Amniotic stem cell (primary cell): ENCODE data around the gene FFAR3.
"Not testable (repeated sequence)": the region's sequence is repeated elsewhere in the genome, so short reads cannot be mapped to it uniquely, and the experiment has no call there.

Experiments used
- DNase-seq: peaks from one replicate; lab custom pipeline; 2025; lab: John Stamatoyannopoulos, UW

Gene FFAR3

GRCh38 chr19:35375505-35376307 lies 17.4 kb downstream of the FFAR3 start:
- DNase-seq = no peak

DNA sequence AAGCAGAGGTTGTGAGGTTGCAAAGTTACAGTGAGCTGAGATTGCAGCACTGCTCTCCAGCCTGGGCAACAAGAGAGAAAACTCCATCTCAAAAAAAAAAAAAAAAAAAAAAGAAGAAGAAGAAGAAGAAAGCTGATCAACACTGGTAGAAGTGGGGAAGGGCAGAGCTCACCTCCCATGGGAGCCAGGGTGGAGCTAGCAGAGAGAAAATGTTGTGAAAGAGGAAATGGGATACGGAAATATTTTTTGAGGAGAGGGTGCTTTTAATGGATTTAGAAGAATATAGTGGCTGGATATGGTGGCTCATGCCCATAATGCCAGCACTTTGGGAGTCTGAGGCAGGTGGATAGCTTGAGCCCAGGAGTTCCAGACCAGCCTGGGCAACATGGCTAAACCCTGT lies 19.4 kb downstream of the FFAR3 start:
- no peak for DNase-seq

GRCh38 chr19:35378356-35378755 lies 20.1 kb downstream of the FFAR3 start:
- DNase-seq = no peak

DNA sequence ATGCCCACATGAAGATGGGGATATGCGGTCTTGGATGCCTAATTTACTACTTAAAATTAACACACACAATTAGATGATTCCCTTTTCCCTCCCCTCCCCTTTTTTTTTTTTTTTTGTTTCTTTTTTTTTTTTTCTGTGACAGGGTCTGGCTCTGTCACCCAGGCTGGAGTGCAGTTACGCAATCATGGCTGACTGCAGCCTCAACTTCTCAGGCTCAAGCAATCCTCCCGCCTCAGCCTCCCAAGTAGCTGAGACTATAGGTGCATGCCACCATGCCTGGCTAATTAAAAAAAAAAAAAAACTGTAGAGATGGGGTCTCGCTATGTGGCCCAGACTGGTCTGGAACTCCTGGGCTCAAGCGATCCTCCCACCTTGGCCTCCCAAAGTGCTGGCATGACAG lies 21.3 kb downstream of the FFAR3 start:
- DNase-seq = not testable (repeated sequence)

DNA sequence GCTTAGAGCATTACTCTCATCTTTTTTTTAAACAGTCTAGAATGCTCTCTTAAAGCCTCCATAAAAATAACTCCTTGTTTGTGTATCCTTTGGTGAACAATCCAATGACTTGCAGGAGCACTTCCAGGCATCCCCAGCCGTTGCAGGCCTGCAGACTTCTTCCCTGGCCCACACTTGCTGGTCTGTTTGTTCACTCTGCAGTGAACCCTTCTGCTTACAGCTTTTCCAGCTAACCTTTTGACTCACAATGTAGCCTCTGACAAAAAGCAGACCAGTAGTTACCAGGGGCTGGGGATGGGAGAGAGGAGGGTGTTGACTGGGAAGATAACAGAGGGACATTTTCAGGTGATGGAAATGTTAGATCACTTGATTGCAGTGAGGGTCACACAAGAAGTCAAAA lies 21.7 kb downstream of the FFAR3 start:
- DNase-seq = no peak

GRCh38 chr19:35380450-35381124 lies 22.3 kb downstream of the FFAR3 start:
- DNase-seq = no peak

DNA sequence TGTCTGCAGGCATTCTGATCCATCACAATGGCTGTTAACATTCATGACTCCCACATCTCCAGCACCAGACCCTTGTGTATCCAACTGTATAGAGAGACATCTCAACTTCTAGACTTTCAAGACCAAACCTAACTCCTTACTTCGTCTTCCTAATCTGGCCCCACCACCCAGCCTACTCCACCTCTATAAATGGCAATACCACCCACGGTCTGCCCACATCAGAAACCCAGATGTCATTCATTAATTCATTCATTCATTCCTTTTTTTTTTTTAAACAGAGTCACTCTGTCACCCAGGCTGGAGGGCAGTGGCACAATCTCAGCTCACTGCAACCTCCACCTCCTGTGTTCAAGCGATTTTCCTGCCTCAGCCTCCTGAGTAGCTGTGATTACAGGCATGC lies 23.1 kb downstream of the FFAR3 start:
- no peak for DNase-seq

- no peak for DNase-seq
Observed at GRCh38 chr19:35381926-35382325, 23.7 kb downstream of the FFAR3 start.

DNA sequence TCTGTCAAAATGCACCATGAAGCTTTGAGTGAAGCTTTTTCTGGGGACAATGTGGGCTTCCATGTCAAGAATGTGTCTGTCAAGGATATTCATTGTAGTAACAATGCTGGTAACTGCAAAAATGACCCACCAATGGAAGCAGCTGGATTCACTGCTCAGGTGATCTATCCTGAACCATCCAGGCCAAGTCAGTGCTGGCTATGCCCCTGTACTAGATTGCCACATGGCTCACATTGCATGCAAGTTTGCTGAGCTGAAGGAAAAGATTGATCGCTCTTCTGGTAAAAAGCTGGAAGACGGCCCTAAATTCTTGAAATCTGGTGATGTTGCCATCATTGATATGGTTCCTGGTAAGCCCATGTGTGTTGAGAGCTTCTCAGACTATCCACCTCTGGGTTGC lies 25.3 kb downstream of the FFAR3 start:
- no peak for DNase-seq

DNA sequence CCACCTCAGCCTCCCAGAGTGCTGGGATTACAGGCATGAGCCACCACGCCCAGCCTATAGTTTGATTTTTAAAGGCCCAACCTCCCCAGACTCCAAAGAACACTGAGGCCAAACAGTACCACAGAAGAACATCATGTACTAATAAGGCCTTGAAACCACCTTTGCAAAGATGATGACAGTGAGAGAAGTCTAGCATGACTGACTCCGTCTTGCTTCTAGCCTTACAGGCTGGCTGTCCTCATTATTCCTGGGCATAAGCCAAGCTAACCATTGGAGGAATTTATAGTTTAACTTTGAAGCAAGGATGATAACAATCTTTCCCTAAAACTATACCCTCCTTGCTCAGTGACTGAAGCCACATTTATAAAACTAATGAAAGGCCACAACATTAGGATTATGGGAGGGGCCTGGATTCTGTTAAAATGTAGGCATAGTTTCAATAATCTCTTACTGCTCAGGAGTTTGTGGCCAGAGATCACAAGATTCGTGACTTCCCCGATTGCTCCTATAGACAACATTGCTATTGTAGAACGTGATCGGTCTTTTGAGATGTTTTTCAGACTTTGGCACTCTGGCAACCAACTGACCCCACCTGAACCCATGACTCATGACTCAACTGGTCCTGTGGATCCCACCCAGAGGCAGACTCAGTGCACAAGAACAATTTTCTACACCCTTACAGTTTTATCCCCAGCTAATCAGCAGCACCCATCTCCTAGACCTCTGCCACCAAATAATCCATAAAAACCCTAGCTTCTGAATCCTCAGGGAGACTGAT lies 30.2 kb downstream of the FFAR3 start:
- no peak for DNase-seq

- DNase-seq = no peak
Observed at GRCh38 chr19:35389192-35389861, 31.1 kb downstream of the FFAR3 start.

DNA sequence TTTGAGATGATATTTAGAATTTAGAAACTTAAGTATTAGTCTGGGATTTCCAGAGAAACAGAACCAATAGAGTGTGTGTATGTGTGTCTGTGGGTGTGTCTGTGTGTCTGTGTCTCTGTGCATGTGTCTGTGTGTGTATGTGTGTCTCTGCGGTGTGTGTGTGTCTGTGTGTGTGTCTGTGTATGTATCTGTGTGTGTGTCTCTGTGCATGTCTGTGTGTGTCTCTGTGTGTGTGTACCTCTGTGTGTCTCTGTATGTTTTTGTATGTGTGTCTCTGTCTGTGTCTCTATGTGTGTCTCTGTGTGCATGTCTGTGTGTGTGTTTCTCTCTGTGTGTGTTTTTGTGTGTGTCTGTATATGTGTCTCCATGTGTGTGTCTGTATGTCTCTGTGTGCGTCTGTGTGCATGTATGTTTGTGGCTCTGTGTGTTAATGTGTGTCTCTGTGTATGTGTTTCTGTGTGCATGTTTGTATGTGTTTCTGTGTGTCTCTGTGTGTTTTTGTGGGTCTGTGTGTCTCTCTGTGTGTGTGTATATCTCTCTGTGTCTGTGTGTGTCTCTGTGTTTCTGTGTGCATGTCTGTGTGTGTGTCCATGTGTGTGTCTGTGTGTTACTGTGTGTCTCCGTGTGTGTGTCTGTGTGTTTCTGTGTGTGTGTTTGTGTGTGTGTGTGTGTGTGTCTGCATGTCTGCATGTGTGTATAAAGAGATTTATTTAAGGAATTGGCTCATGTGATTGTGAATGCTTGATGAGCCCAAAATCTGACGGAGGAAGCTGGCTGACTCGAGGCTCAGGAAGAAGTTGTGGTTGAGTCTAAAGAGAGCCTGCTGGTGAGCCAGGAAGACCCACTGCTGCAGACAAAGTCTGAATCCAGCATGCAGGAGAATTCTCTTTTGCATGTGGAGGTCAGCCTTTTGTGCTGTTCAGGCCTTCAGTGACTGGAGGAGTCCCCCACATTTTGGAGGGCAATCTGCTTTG lies 34.8 kb downstream of the FFAR3 start:
- DNase-seq = no peak

GRCh38 chr19:35395382-35396199 lies 37.3 kb downstream of the FFAR3 start:
- DNase-seq = no peak

DNA sequence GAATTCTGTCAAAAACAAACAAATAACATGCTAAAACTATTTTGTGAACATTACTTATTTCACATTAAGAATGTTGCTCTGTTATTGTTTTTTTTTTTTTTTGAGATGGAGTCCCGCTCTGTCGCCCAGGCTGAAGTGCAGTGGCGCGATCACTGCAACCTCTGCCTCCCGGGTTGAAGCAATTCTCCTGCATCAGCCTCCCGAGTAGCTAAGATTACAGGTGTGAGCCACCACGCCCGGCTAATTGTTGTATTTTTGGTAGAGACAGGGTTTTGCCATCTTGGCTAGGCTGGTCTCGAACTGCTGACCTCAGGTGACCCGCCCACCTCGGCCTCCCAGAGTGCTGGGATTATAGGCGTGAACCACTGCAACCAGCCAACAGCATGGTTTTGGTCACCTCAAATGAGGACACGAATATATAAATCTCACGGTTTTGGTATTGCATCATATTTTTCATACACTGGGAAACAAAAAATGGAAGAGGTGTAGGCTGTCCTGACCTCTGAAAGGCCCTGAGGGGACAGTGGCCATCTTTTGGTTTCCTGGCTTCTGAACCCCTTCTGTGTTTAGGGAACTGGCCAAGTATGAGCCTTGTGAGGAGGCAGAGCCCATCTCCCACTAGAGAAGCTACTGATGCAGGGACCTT lies 38.1 kb downstream of the FFAR3 start:
- DNase-seq = no peak

- no peak for DNase-seq
Observed at GRCh38 chr19:35397064-35397463, 38.8 kb downstream of the FFAR3 start.

- no peak for DNase-seq
Observed at GRCh38 chr19:35398570-35398969, 40.3 kb downstream of the FFAR3 start.

- DNase-seq = no peak
Observed at GRCh38 chr19:35399231-35399630, 41.0 kb downstream of the FFAR3 start.

GRCh38 chr19:35399948-35400772 lies 41.9 kb downstream of the FFAR3 start:
- no peak for DNase-seq

DNA sequence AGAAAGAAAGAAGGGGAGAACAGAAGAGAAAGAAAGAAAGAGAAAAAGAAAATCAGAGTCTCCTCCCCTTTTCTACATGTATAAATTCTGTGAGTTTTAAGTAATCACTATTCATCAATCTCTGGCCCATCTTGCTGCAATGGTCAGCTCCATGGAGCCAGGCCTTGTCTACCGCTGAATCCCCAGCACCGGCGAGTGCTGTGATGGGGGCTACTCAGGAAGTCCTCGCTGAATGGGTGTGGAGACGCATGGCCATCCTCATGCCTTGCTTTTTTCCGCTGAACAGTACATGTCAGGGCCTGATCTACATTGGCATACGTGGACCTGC lies 42.5 kb downstream of the FFAR3 start:
- no peak for DNase-seq
